Panc1 (cell line): Measurements from ENCODE around the gene KIF26A. TPM values are rescaled to one million over a fixed set of nuclear protein-coding genes. Genes with fewer than 3 reads are reported as not detected.

Experiments
- ATAC-seq: fragments of 200-7000 bp; cut with Tn5 transposase; 2 replicates; pipeline ENCODE4 v1.9.1; 2020; ENCODE audit warnings: mild to moderate bottlenecking, moderate library complexity
- BruUV-seq: library from RNA; stranded (reverse); fragments of 400-500 nt; replicated peaks from 2 replicates; lab custom pipeline; 2021; lab: Mats Ljungman, UMichigan
- CTCF ChIA-PET: fragments of 300-600 bp; sonication (Branson Sonifier 250); formaldehyde crosslinking; loops from one replicate; lab custom pipeline; 2022; ENCODE audit warnings: antibody characterized with exemption; lab: Charles Lee
- POLR2A ChIA-PET: fragments of 300-600 bp; sonication (Branson Sonifier 250); formaldehyde crosslinking; loops from one replicate; lab custom pipeline; 2022; ENCODE audit warnings: antibody characterized with exemption; lab: Charles Lee
- DNase-seq: peaks from one replicate; pipeline ENCODE4 v3.0.0-alpha.2; 2010; ENCODE audit warnings: low read depth, low spot score
- H3K27ac ChIP-seq: 2 replicates; pipeline ENCODE4 v1.5.1; 2011; ENCODE audit warnings: mild to moderate bottlenecking, low read length, inconsistent platforms
- H3K27me3 ChIP-seq: fragments of 200-500 bp; sonication (Bioruptor generic); 2 replicates; pipeline ENCODE4 v1.6.0; 2014; ENCODE audit warnings: low read length, inconsistent platforms; ENCODE audit not compliant: control insufficient read depth, insufficient read depth
- H3K36me3 ChIP-seq: fragments of 200-500 bp; sonication (Bioruptor generic); 2 replicates; pipeline ENCODE4 v1.5.1; 2014; ENCODE audit warnings: inconsistent platforms, mild to moderate bottlenecking, low read length, moderate library complexity; ENCODE audit not compliant: control insufficient read depth, insufficient read depth
- H3K4me1 ChIP-seq: 2 replicates; pipeline ENCODE4 v1.5.1; 2011; ENCODE audit warnings: inconsistent platforms, mild to moderate bottlenecking, low read length, moderate library complexity; ENCODE audit not compliant: control insufficient read depth, insufficient read depth
- H3K4me3 ChIP-seq, 2 experiments: 2 replicates each; pipeline ENCODE4 v1.5.1; 2011 to 2012; ENCODE audit warnings: low read depth in 2 of 2, low read length in 2 of 2, mild to moderate bottlenecking in 2 of 2, inconsistent platforms in 1 of 2, moderate library complexity in 1 of 2
- H3K9me3 ChIP-seq: fragments of 200-500 bp; sonication (Bioruptor generic); 2 replicates; pipeline ENCODE4 v1.5.1; 2014; ENCODE audit warnings: low read depth, mild to moderate bottlenecking, inconsistent platforms, low read length, moderate library complexity; ENCODE audit not compliant: control insufficient read depth, insufficient read depth
- POLR2AphosphoS5 ChIP-seq: IDR thresholded peaks from 2 replicates; pipeline ENCODE4 v1.6.1; 2012; ENCODE audit warnings: mild to moderate bottlenecking, low read depth, low read length, moderate library complexity
- SIN3A ChIP-seq: IDR thresholded peaks from 2 replicates; pipeline ENCODE4 v1.6.1; 2012; ENCODE audit warnings: low read depth, mild to moderate bottlenecking, low read length, moderate library complexity, borderline replicate concordance; ENCODE audit not compliant: insufficient read depth
- TCF7L2 ChIP-seq: IDR thresholded peaks from 2 replicates; pipeline ENCODE4 v1.6.1; 2011; ENCODE audit warnings: mild to moderate bottlenecking, low read depth, low read length, inconsistent platforms
- in situ Hi-C: cut with HindIII; loops from 2 replicates; pipeline ENCODE4 v1.10.0; 2016; ENCODE audit warnings: low sequenced_read_pairs, low pct_unique_long_range_greater_than_20kb
- intact Hi-C: fragments of 100-400 bp; cut with micrococcal nuclease; formaldehyde crosslinking; loops from one replicate; pipeline ENCODE4 v1.10.0; 2022; ENCODE audit not compliant: unreplicated experiment
- total RNA-seq: library from RNA; stranded (reverse); gene quantifications from one replicate; pipeline ENCODE4 v1.2.1, GENCODE V29; 2021; ENCODE audit not compliant: unreplicated experiment
- TF ChIP-seq, protein P1 (sequence below): fragments of 450-650 bp; IDR thresholded peaks from 2 replicates; pipeline ENCODE4 v1.5.1; 2017; ENCODE audit warnings: mild to moderate bottlenecking
- TF ChIP-seq, protein P2 (sequence below), 2 experiments: IDR thresholded peaks; 2 replicates each; pipeline ENCODE4 v1.6.1; 2011 to 2012; ENCODE audit warnings: low read depth in 2 of 2, control low read depth in 1 of 2, low read length in 1 of 2, mild to moderate bottlenecking in 1 of 2, moderate library complexity in 1 of 2; ENCODE audit not compliant: insufficient read depth in 1 of 2

KIF26A gene
- total RNA-seq, 1 experiment from 2014 or later = 4.4 TPM

DNA sequence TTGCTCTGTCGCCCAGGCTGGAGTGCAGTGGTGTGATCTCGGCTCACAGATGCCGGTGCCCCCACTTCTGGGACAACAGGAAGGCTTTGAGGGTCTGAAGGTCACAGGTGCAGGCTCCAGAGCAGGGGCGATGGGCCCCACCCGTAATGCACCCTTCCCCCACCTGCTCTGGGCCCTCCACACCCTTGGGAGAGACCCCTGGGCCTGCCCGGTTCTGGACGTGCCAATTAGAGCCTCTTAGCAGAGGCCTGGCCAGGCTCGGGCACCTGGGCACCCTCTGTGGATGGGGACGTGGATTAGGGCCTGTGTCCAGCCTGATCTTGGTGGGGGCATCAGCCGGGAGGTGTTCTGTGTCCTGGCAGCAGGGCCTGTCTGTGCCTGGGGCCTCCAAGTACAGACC lies 62.2 kb downstream of the KIF26A start:
- Histone ChIP-seq H3K9me3 (no peaks in the 10 kb centered on the region), H3K36me3 (no peaks in the 10 kb centered on the region), H3K27me3 (no peaks in the 10 kb centered on the region; the same call in 1 of the 2 replicates), H3K27ac (no peak overlapping the region), H3K4me1 (no peaks in the 10 kb centered on the region), H3K4me3 (no peak overlapping the region)
- ChIA-PET POLR2A (no interaction called here), CTCF (no interaction called here)
- DNase-seq = no peak
- no peak for ATAC-seq
- no TSS peak for BruUV-seq
- intact Hi-C loops = no loop called here
- TF ChIP-seq SIN3A = no peak
- TF ChIP-seq POLR2AphosphoS5 = no peak
- TF ChIP-seq TCF7L2 = no peak
- TF ChIP-seq, protein P1, sequence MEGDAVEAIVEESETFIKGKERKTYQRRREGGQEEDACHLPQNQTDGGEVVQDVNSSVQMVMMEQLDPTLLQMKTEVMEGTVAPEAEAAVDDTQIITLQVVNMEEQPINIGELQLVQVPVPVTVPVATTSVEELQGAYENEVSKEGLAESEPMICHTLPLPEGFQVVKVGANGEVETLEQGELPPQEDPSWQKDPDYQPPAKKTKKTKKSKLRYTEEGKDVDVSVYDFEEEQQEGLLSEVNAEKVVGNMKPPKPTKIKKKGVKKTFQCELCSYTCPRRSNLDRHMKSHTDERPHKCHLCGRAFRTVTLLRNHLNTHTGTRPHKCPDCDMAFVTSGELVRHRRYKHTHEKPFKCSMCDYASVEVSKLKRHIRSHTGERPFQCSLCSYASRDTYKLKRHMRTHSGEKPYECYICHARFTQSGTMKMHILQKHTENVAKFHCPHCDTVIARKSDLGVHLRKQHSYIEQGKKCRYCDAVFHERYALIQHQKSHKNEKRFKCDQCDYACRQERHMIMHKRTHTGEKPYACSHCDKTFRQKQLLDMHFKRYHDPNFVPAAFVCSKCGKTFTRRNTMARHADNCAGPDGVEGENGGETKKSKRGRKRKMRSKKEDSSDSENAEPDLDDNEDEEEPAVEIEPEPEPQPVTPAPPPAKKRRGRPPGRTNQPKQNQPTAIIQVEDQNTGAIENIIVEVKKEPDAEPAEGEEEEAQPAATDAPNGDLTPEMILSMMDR = no peak
- TF ChIP-seq, protein P2, sequence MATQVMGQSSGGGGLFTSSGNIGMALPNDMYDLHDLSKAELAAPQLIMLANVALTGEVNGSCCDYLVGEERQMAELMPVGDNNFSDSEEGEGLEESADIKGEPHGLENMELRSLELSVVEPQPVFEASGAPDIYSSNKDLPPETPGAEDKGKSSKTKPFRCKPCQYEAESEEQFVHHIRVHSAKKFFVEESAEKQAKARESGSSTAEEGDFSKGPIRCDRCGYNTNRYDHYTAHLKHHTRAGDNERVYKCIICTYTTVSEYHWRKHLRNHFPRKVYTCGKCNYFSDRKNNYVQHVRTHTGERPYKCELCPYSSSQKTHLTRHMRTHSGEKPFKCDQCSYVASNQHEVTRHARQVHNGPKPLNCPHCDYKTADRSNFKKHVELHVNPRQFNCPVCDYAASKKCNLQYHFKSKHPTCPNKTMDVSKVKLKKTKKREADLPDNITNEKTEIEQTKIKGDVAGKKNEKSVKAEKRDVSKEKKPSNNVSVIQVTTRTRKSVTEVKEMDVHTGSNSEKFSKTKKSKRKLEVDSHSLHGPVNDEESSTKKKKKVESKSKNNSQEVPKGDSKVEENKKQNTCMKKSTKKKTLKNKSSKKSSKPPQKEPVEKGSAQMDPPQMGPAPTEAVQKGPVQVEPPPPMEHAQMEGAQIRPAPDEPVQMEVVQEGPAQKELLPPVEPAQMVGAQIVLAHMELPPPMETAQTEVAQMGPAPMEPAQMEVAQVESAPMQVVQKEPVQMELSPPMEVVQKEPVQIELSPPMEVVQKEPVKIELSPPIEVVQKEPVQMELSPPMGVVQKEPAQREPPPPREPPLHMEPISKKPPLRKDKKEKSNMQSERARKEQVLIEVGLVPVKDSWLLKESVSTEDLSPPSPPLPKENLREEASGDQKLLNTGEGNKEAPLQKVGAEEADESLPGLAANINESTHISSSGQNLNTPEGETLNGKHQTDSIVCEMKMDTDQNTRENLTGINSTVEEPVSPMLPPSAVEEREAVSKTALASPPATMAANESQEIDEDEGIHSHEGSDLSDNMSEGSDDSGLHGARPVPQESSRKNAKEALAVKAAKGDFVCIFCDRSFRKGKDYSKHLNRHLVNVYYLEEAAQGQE (IDR thresholded peaks at IDR 0.05; ENCODE audit: insufficient read depth in 1 of 2, low read depth in 2 of 2, low read length in 1 of 2) = no peak
- in situ Hi-C loops = no loop called here

DNA sequence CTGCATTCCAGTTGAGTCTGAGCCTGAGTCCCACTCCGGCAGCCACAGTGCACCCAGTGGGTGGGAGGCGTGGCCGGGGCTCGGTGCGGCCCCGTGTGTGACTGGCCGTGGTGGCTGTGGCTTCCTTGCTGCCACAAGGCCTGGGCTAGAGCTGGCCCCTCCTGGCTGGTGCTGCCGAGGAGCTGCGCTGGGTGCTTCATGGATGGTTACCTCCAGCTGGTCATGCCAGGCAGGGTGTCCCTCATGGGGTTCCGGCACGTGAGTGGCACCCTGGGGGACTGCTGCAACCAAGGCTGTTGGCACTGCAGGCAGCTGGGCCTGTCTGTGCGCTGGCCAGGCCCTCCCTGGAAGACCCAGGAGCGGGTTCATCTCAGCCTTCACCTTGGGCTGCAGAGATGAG lies 62.7 kb downstream of the KIF26A start:
- DNase-seq (no peak), ATAC-seq (no peak)
- in situ Hi-C loops (no loop called here), intact Hi-C loops (no loop called here)
- Histone ChIP-seq H3K27ac (no peak overlapping the region), H3K27me3 (no peaks in the 10 kb centered on the region; the same call in 1 of the 2 replicates), H3K4me3 (no peak overlapping the region), H3K4me1 (no peaks in the 10 kb centered on the region), H3K36me3 (no peaks in the 10 kb centered on the region), H3K9me3 (no peaks in the 10 kb centered on the region)
- no TSS peak for BruUV-seq
- CTCF ChIA-PET = no interaction called here
- POLR2A ChIA-PET = no interaction called here
- TF ChIP-seq TCF7L2 (no peak), SIN3A (no peak), POLR2AphosphoS5 (no peak)
- TF ChIP-seq, protein P2 (IDR thresholded peaks at IDR 0.05; ENCODE audit: insufficient read depth in 1 of 2, low read depth in 2 of 2, low read length in 1 of 2) = no peak
- TF ChIP-seq, protein P1 = no peak
